ENCODE data around the gene EVA1A. TPM values are rescaled to one million over a fixed set of nuclear protein-coding genes. Genes with fewer than 3 reads are reported as not detected.

The EVA1A gene
- total RNA-seq, 2 experiments from 2014 or later: not detected

DNA sequence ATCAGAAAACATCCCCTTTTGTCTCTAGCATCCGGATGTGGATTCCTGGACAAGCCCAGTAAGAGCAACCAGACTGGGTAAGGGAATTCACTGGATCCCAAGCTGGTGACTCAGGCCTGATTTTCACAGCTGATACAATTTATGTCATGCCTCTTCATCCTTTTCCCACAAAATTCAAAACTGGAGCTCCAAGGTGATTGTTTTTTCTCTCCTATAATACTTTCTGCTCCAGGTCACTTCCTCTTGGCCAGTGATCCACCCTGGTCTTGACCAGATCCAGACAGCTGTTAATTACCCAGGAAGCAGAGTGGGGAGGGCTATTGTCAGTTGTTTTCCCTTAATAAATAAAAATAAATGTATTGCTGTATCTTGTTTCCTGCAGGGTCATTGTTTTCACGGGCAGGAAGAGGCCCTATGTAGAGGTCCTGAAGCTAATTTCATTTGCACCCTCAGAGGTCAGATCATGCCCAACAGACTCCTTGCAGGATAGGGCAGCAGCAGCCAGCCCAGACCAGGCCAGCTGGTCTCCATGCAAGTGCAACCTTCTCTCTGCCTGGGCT lies 57.6 kb downstream of the EVA1A start:
- no peaks in the 10 kb centered on the region for H3K4me1 ChIP-seq (ENCODE audit: insufficient read depth, low read length, poor library complexity, severe bottlenecking)
- TF ChIP-seq, protein P1, sequence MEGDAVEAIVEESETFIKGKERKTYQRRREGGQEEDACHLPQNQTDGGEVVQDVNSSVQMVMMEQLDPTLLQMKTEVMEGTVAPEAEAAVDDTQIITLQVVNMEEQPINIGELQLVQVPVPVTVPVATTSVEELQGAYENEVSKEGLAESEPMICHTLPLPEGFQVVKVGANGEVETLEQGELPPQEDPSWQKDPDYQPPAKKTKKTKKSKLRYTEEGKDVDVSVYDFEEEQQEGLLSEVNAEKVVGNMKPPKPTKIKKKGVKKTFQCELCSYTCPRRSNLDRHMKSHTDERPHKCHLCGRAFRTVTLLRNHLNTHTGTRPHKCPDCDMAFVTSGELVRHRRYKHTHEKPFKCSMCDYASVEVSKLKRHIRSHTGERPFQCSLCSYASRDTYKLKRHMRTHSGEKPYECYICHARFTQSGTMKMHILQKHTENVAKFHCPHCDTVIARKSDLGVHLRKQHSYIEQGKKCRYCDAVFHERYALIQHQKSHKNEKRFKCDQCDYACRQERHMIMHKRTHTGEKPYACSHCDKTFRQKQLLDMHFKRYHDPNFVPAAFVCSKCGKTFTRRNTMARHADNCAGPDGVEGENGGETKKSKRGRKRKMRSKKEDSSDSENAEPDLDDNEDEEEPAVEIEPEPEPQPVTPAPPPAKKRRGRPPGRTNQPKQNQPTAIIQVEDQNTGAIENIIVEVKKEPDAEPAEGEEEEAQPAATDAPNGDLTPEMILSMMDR (conservative IDR thresholded peaks at IDR 0.05; ENCODE audit: low read length): no peak
- TF ChIP-seq EZH2phosphoT487 (IDR thresholded peaks at IDR 0.05; ENCODE audit: borderline replicate concordance, low read depth, low read length): no peak
- no peak overlapping the region for H3K4me2 ChIP-seq (ENCODE audit: low read length)
- ChIA-PET POLR2A (no interaction called here), CTCF (ENCODE audit: unreplicated experiment) (no interaction called here)
- no peaks in the 10 kb centered on the region for H3K9me2 ChIP-seq (ENCODE audit: insufficient read depth, low read length)
- H3K4me3 ChIP-seq (ENCODE audit: low read depth, low read length, poor library complexity, severe bottlenecking): no peak overlapping the region
- DNase-seq (ENCODE audit: low spot score): no peak
- no peaks in the 10 kb centered on the region for H3K9me3 ChIP-seq (ENCODE audit: low read length)
- no peaks in the 10 kb centered on the region for H3K36me3 ChIP-seq (ENCODE audit: insufficient read depth, low read length)
- no peaks in the 10 kb centered on the region for H3K79me2 ChIP-seq (ENCODE audit: insufficient read depth, low read depth, low read length)
- H3K27ac ChIP-seq (ENCODE audit: low read depth, low read length, poor library complexity, severe bottlenecking): no peak overlapping the region
- BruUV-seq (replicated peaks): no TSS peak
- H4K20me1 ChIP-seq (ENCODE audit: insufficient read depth, low read length): no peaks in the 10 kb centered on the region
- no peak overlapping the region for H2AFZ ChIP-seq (ENCODE audit: low read length)
- intact Hi-C loops (cut with micrococcal nuclease; ENCODE audit: unreplicated experiment): no loop called here

DNA sequence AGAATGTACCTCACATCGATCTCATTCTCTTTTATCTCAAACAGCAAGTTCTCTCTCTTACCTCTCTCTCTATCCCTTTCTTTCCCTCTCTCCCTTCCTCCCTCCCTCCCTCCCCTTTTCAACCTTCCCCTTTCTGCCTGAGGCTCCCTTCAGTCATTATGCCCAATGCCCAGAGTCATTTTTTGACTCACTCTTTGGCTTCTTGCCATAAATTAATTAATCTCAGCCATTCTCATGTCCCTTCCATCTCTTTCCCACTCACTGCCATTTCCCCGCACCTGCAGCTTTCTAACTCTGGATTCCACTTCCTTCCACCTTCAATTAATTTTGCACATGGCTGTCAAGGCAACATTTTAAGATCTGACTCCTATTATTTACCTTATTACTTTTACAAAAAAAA lies 60.1 kb downstream of the EVA1A start:
- H3K4me3 ChIP-seq (ENCODE audit: low read depth, low read length, poor library complexity, severe bottlenecking): no peak overlapping the region
- no peak overlapping the region for H2AFZ ChIP-seq (ENCODE audit: low read length)
- H3K4me2 ChIP-seq (ENCODE audit: low read length): no peak overlapping the region
- H3K27ac ChIP-seq (ENCODE audit: low read depth, low read length, poor library complexity, severe bottlenecking): no peak overlapping the region
- intact Hi-C loops (cut with micrococcal nuclease; ENCODE audit: unreplicated experiment): no loop called here
- TF ChIP-seq EZH2phosphoT487 (IDR thresholded peaks at IDR 0.05; ENCODE audit: borderline replicate concordance, low read depth, low read length): no peak
- TF ChIP-seq, protein P1 (conservative IDR thresholded peaks at IDR 0.05; ENCODE audit: low read length): no peak
- POLR2A ChIA-PET: interaction anchor here (0.7 kb wide), 1 partner anchor 1431 kb away, joined by 4 read pairs; no protein-coding TSS in a partner anchor
- no peaks in the 10 kb centered on the region for H3K36me3 ChIP-seq (ENCODE audit: insufficient read depth, low read length)
- H3K79me2 ChIP-seq (ENCODE audit: insufficient read depth, low read depth, low read length): no peaks in the 10 kb centered on the region
- no TSS peak for BruUV-seq (replicated peaks)
- H4K20me1 ChIP-seq (ENCODE audit: insufficient read depth, low read length): no peaks in the 10 kb centered on the region
- CTCF ChIA-PET (ENCODE audit: unreplicated experiment): no interaction called here
- no peak for DNase-seq (ENCODE audit: low spot score)
- H3K9me2 ChIP-seq (ENCODE audit: insufficient read depth, low read length): no peaks in the 10 kb centered on the region
- H3K4me1 ChIP-seq (ENCODE audit: insufficient read depth, low read length, poor library complexity, severe bottlenecking): no peaks in the 10 kb centered on the region
- no peaks in the 10 kb centered on the region for H3K9me3 ChIP-seq (ENCODE audit: low read length)

DNA sequence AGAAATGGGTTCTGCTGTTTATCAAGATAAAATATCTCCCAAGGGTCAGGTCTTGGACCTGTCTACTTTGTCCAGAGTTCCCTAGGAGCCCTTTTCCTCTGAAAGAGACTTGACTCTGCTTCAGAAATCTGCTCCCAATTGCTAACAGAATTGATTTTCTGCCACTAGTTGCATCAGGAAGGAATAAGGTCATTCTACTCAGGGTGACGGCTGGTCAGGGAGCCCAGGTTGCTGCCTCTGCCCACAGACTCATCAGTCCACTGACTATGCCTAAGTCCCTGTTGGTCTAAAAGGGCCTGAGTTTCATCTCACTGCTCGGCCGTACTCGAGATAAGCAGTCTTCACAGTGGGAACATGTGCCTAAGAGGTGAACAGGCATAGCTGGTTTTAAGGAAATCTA lies 61.2 kb downstream of the EVA1A start:
- H4K20me1 ChIP-seq (ENCODE audit: insufficient read depth, low read length): no peaks in the 10 kb centered on the region
- H3K4me1 ChIP-seq (ENCODE audit: insufficient read depth, low read length, poor library complexity, severe bottlenecking): no peaks in the 10 kb centered on the region
- no peaks in the 10 kb centered on the region for H3K36me3 ChIP-seq (ENCODE audit: insufficient read depth, low read length)
- H3K27ac ChIP-seq (ENCODE audit: low read depth, low read length, poor library complexity, severe bottlenecking): no peak overlapping the region
- H2AFZ ChIP-seq (ENCODE audit: low read length): no peak overlapping the region
- BruUV-seq (replicated peaks): no TSS peak
- no peaks in the 10 kb centered on the region for H3K9me3 ChIP-seq (ENCODE audit: low read length)
- H3K79me2 ChIP-seq (ENCODE audit: insufficient read depth, low read depth, low read length): no peaks in the 10 kb centered on the region
- no peaks in the 10 kb centered on the region for H3K9me2 ChIP-seq (ENCODE audit: insufficient read depth, low read length)
- TF ChIP-seq EZH2phosphoT487 (IDR thresholded peaks at IDR 0.05; ENCODE audit: borderline replicate concordance, low read depth, low read length): no peak
- TF ChIP-seq, protein P1 (conservative IDR thresholded peaks at IDR 0.05; ENCODE audit: low read length): no peak
- DNase-seq (ENCODE audit: low spot score): no peak
- ChIA-PET POLR2A (no interaction called here), CTCF (ENCODE audit: unreplicated experiment) (no interaction called here)
- no peak overlapping the region for H3K4me2 ChIP-seq (ENCODE audit: low read length)
- no peak overlapping the region for H3K4me3 ChIP-seq (ENCODE audit: low read depth, low read length, poor library complexity, severe bottlenecking)
- intact Hi-C loops (cut with micrococcal nuclease; ENCODE audit: unreplicated experiment): no loop called here
